HG03064 (cell line): ENCODE measurements around the gene DROSHA.

Experiments used
- ATAC-seq: cut with Tn5 transposase; IDR thresholded peaks from one replicate; pipeline ENCODE4 v1.9.1; 2021; ENCODE audit warnings: low read depth; ENCODE audit not compliant: unreplicated experiment

Gene DROSHA

DNA sequence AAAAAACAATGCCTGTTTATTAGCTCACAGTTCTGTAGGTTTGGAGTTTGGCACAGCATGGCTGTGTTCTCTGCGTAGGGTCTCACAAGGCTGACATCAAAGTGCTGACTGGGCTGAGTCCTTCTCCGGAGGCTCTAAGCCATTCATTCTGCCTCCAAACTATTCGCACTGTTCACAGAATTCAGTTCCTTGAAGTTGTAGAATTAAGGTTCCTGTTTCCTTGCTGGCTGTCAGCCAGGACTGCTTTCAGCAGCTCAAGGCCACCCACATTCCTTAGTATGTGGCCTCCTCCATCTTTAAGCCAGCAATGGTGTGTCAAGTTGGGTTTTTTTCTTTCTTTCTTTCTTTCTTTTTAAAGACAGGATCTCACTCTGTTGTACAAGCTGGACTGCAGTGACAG is 176.6 kb downstream of the DROSHA start:
- no peak for ATAC-seq
